ENCODE results near the gene CPNE6. TPM values are rescaled to one million over a fixed set of nuclear protein-coding genes. Genes with fewer than 3 reads are reported as not detected.

Gene CPNE6
- total RNA-seq, 1 experiment from 2014 or later = not detected

DNA sequence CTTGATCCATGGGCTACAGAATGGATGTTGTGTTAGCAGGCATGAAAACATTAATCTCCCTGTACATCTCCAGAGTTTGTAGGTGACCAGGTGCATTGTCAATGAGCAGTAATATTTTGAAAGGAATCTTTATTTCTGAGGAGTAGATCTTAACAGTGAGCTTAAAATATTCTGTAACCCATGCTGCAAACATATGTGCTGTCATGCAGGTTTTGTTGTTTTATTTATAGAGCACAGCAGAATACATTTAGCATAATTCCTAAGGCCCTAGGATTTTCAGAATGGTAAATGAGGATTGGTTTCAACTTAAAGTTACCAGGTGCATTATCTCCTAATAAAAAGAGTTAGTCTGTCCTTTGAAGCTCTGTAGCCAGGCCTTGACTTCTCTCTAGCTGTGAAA, 55.6 kb downstream of the CPNE6 start:
- H4K5ac ChIP-seq (ENCODE audit: insufficient read length, low read depth, low read length) = no peak overlapping the region
- no peak overlapping the region for H2BK12ac ChIP-seq (ENCODE audit: insufficient read length, low read depth, low read length)
- H3K4me2 ChIP-seq (ENCODE audit: insufficient read depth, insufficient read length, low read length) = no peak overlapping the region
- H3K56ac ChIP-seq (ENCODE audit: insufficient read length, low read depth, low read length) = no peak overlapping the region
- no peaks in the 10 kb centered on the region for H3K27me3 Mint-ChIP-seq (ENCODE audit: low read depth)
- H2BK20ac ChIP-seq (ENCODE audit: low read depth, low read length, poor library complexity, severe bottlenecking) = no peak overlapping the region
- H3K27ac Mint-ChIP-seq = no peak overlapping the region
- no peaks in the 10 kb centered on the region for H3K9me3 Mint-ChIP-seq
- no peak overlapping the region for H2BK15ac ChIP-seq (ENCODE audit: low read depth, low read length)
- H3K23me2 ChIP-seq (ENCODE audit: insufficient read length, low read depth, low read length, poor library complexity, severe bottlenecking) = no peaks in the 10 kb centered on the region
- H3K9ac ChIP-seq (ENCODE audit: extremely low read depth, insufficient read length, low read length) = no peak overlapping the region
- no peaks in the 10 kb centered on the region for H3K9me3 ChIP-seq (ENCODE audit: control insufficient read depth, low read depth, low read length)
- H3K4me1 ChIP-seq (ENCODE audit: insufficient read depth, low read length) = no peaks in the 10 kb centered on the region
- no peaks in the 10 kb centered on the region for H3K79me2 ChIP-seq (ENCODE audit: insufficient read depth, low read length)
- no peak overlapping the region for H2BK120ac ChIP-seq (ENCODE audit: low read depth, low read length, poor library complexity, severe bottlenecking)
- H3K4me1 Mint-ChIP-seq = no peaks in the 10 kb centered on the region
- H3K18ac ChIP-seq (ENCODE audit: insufficient read length, low read depth, low read length) = no peak overlapping the region
- TF ChIP-seq, protein P1, sequence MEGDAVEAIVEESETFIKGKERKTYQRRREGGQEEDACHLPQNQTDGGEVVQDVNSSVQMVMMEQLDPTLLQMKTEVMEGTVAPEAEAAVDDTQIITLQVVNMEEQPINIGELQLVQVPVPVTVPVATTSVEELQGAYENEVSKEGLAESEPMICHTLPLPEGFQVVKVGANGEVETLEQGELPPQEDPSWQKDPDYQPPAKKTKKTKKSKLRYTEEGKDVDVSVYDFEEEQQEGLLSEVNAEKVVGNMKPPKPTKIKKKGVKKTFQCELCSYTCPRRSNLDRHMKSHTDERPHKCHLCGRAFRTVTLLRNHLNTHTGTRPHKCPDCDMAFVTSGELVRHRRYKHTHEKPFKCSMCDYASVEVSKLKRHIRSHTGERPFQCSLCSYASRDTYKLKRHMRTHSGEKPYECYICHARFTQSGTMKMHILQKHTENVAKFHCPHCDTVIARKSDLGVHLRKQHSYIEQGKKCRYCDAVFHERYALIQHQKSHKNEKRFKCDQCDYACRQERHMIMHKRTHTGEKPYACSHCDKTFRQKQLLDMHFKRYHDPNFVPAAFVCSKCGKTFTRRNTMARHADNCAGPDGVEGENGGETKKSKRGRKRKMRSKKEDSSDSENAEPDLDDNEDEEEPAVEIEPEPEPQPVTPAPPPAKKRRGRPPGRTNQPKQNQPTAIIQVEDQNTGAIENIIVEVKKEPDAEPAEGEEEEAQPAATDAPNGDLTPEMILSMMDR (conservative IDR thresholded peaks at IDR 0.05) = no peak
- no peaks in the 10 kb centered on the region for H3K27me3 ChIP-seq (ENCODE audit: insufficient read depth, low read length)
- H2AFZ ChIP-seq (ENCODE audit: low read length) = no peak overlapping the region
- H2BK5ac ChIP-seq (ENCODE audit: insufficient read length, low read length) = no peak overlapping the region
- H4K20me1 ChIP-seq (ENCODE audit: control insufficient read depth, insufficient read depth, insufficient read length) = no peaks in the 10 kb centered on the region
- no peak overlapping the region for H3K4ac ChIP-seq (ENCODE audit: low read depth, low read length)
- no peak overlapping the region for H3K4me3 Mint-ChIP-seq
- no peak overlapping the region for H4K91ac ChIP-seq (ENCODE audit: insufficient read length, low read depth, low read length)
- H3T11ph ChIP-seq (ENCODE audit: low read length) = no peak overlapping the region
- H3K27ac ChIP-seq (ENCODE audit: insufficient read length, low read depth, low read length) = no peak overlapping the region
- no peak overlapping the region for H2AK5ac ChIP-seq (ENCODE audit: insufficient read length, low read length)
- H3K36me3 Mint-ChIP-seq (ENCODE audit: insufficient read depth in 1 of 3, low read depth in 3 of 3) = peaks cover 3 to 23% (median 19%) of the 10 kb centered on the region in 3 experiments; a peak in 6 of 7 replicates
- no peak overlapping the region for H4K8ac ChIP-seq (replicated peaks; ENCODE audit: insufficient read length, low read depth, low read length)
- H3K14ac ChIP-seq (ENCODE audit: insufficient read depth, low read length) = no peak overlapping the region
- H3K23ac ChIP-seq (ENCODE audit: insufficient read length, low read depth, low read length) = no peak overlapping the region
- no peaks in the 10 kb centered on the region for H3K79me1 ChIP-seq (ENCODE audit: insufficient read depth, low read depth, low read length, poor library complexity, severe bottlenecking)
- no peak for DNase-seq

Data from H9 (cell line).